HepG2 (cell line): ENCODE data around the gene JAK2. TPM values are rescaled to one million over a fixed set of nuclear protein-coding genes. Genes with fewer than 3 reads are reported as not detected.

Experiments used
- ATAC-seq: fragments of 200-7000 bp; cut with Tn5 transposase; 3 replicates; pipeline ENCODE4 v1.9.1; 2020; ENCODE audit warnings: mild to moderate bottlenecking, moderate library complexity
- BruUV-seq: library from RNA; stranded (reverse); fragments of 400-500 nt; replicated peaks from 2 replicates; lab custom pipeline; 2021; lab: Mats Ljungman, UMichigan
- CTCF ChIA-PET: fragments of 300-600 bp; formaldehyde crosslinking; extraction: SDS; loops from one replicate; lab custom pipeline; 2021; ENCODE audit warnings: low total read pairs, inconsistent platforms, low intra/inter-chr PET ratio; lab: Yijun Ruan, JAX
- POLR2A ChIA-PET: fragments of 350-600 bp; sonication (Branson Sonifier 250); formaldehyde crosslinking; loops from one replicate; lab custom pipeline; 2020; ENCODE audit warnings: antibody characterized with exemption, inconsistent platforms; lab: Yijun Ruan, JAX
- DNase-seq: peaks from one replicate; pipeline ENCODE4 v3.0.0-alpha.2; 2015; ENCODE audit warnings: low spot score
- FAIRE-seq: peaks from 3 replicates; lab custom pipeline; 2011; peaks lifted over from hg19 to GRCh38; lab: Jason Lieb, UNC
- H2AFZ ChIP-seq: one replicate; pipeline ENCODE4 v1.6.1; 2011; ENCODE audit warnings: low read length, inconsistent platforms
- H3K27ac ChIP-seq: fragments of 300-600 bp; 3 replicates; pipeline ENCODE4 v1.8.0; 2011; ENCODE audit warnings: mixed run types, mild to moderate bottlenecking, mixed read lengths, low read length, inconsistent platforms; ENCODE audit not compliant: insufficient read depth; ENCODE audit errors: extremely low read length
- H3K27me3 ChIP-seq, 2 experiments: fragments of 200-600 bp in 1 of 2; 2 replicates in 1 of 2; 3 replicates in 1 of 2; pipeline versions ENCODE4 v1.6.0 to v1.8.0; 2011; ENCODE audit warnings: low read length in 2 of 2, mild to moderate bottlenecking in 2 of 2, moderate library complexity in 2 of 2, inconsistent platforms in 1 of 2; ENCODE audit not compliant: insufficient read depth in 2 of 2, control insufficient read depth in 1 of 2
- H3K36me3 ChIP-seq, 2 experiments: fragments of 200-600 bp in 1 of 2; replicated peaks in 1 of 2; 2 replicates in 1 of 2; 3 replicates in 1 of 2; pipeline versions ENCODE4 v1.5.1 to v1.8.0; 2011; ENCODE audit warnings: low read length in 2 of 2, inconsistent platforms in 1 of 2; ENCODE audit not compliant: insufficient read depth in 2 of 2, control insufficient read depth in 1 of 2
- H3K4me1 ChIP-seq: 2 replicates; pipeline ENCODE4 v1.5.1; 2012; ENCODE audit warnings: low read length, inconsistent platforms; ENCODE audit not compliant: insufficient read depth
- H3K4me2 ChIP-seq: 2 replicates; pipeline ENCODE4 v1.6.0; 2011; ENCODE audit warnings: low read depth, low read length, inconsistent platforms
- H3K4me3 ChIP-seq, 3 experiments: fragments of 200-600 bp in 1 of 3; sonication (generic), shearing (Covaris generic) in 1 of 3; replicated peaks in 1 of 3; 2 replicates each; pipeline ENCODE4 v1.5.1; 2011 to 2016; ENCODE audit warnings: low read length in 3 of 3, inconsistent platforms in 2 of 3, low read depth in 2 of 3, mild to moderate bottlenecking in 2 of 3, control low read depth in 1 of 3, mixed read lengths in 1 of 3; ENCODE audit not compliant: insufficient read depth in 1 of 3
- H3K79me2 ChIP-seq: one replicate; pipeline ENCODE4 v1.6.1; 2011; ENCODE audit warnings: low read length, inconsistent platforms; ENCODE audit not compliant: insufficient read depth
- H3K9ac ChIP-seq: 2 replicates; pipeline ENCODE4 v1.6.0; 2011; ENCODE audit warnings: mild to moderate bottlenecking, low read depth, low read length, inconsistent platforms; ENCODE audit not compliant: insufficient read depth
- H3K9me3 ChIP-seq: 2 replicates; pipeline ENCODE4 v1.5.1; 2012; ENCODE audit warnings: mild to moderate bottlenecking, low read length
- H4K20me1 ChIP-seq: 2 replicates; pipeline ENCODE4 v1.6.0; 2011; ENCODE audit warnings: inconsistent platforms, mild to moderate bottlenecking, low read length, moderate library complexity; ENCODE audit not compliant: insufficient read depth
- ATF3 ChIP-seq: sonication (generic); formaldehyde crosslinking; IDR thresholded peaks from 2 replicates; pipeline ENCODE4 v1.4.0; 2020; ENCODE audit warnings: missing genetic modification reagents
- ATF4 ChIP-seq, 2 experiments: fragments of 450-650 bp in 1 of 2; sonication (generic) in 1 of 2; formaldehyde crosslinking; IDR thresholded peaks; 2 replicates each; pipeline versions ENCODE4 v1.5.0 to v1.8.0; 2020 to 2022; ENCODE audit warnings: mild to moderate bottlenecking in 1 of 2, missing genetic modification reagents in 1 of 2
- CAMTA2 ChIP-seq: sonication (generic); formaldehyde crosslinking; IDR thresholded peaks from 2 replicates; pipeline ENCODE4 v1.4.0; 2020; ENCODE audit warnings: mild to moderate bottlenecking, missing genetic modification reagents, borderline replicate concordance
- EP300 ChIP-seq, 3 experiments: sonication (generic) in 1 of 3; formaldehyde crosslinking in 1 of 3; IDR thresholded peaks; 2 replicates each; pipeline versions ENCODE4 v1.5.1 to v1.6.1; 2011 to 2020; ENCODE audit warnings: low read depth in 2 of 3, low read length in 2 of 3, borderline replicate concordance in 1 of 3, improper control_type of control experiment in 1 of 3, mild to moderate bottlenecking in 1 of 3, missing genetic modification reagents in 1 of 3, moderate library complexity in 1 of 3
- HMG20B ChIP-seq: conservative IDR thresholded peaks from 2 replicates; pipeline ENCODE4 v1.6.1; 2016; ENCODE audit warnings: missing genetic modification reagents, missing compliant biosample characterization
- KLF13 ChIP-seq: sonication (generic); formaldehyde crosslinking; IDR thresholded peaks from 2 replicates; pipeline ENCODE4 v1.4.0; 2020; ENCODE audit warnings: mild to moderate bottlenecking, missing genetic modification reagents
- KMT2B ChIP-seq: IDR thresholded peaks from 2 replicates; pipeline ENCODE4 v1.6.1; 2016; ENCODE audit warnings: missing genetic modification reagents, missing compliant biosample characterization
- PBX3 ChIP-seq: sonication (generic); formaldehyde crosslinking; IDR thresholded peaks from 2 replicates; pipeline ENCODE4 v1.8.1; 2023; ENCODE audit warnings: missing genetic modification reagents, inconsistent platforms, borderline replicate concordance
- PHF5A ChIP-seq: IDR thresholded peaks from one replicate; pipeline ENCODE4 v1.6.1; 2018; ENCODE audit warnings: low read depth, missing genetic modification reagents; ENCODE audit not compliant: unreplicated experiment
- PLSCR1 ChIP-seq: sonication (generic); formaldehyde crosslinking; IDR thresholded peaks from 2 replicates; pipeline ENCODE4 v1.5.0; 2020; ENCODE audit warnings: missing genetic modification reagents, mild to moderate bottlenecking, borderline replicate concordance
- SRF ChIP-seq: IDR thresholded peaks from 2 replicates; pipeline ENCODE4 v1.6.1; 2011; ENCODE audit warnings: mild to moderate bottlenecking, low read depth, low read length, moderate library complexity
- ZBTB10 ChIP-seq: sonication (generic); formaldehyde crosslinking; IDR thresholded peaks from 2 replicates; pipeline ENCODE4 v1.4.0; 2020; ENCODE audit warnings: missing genetic modification reagents, borderline replicate concordance
- ZFX ChIP-seq: sonication (generic); formaldehyde crosslinking; IDR thresholded peaks from 2 replicates; pipeline ENCODE4 v1.4.0; 2020; ENCODE audit warnings: mild to moderate bottlenecking, low read depth, missing genetic modification reagents, moderate library complexity
- ZFY ChIP-seq: sonication (generic); formaldehyde crosslinking; IDR thresholded peaks from 2 replicates; pipeline ENCODE4 v1.4.0; 2020; ENCODE audit warnings: missing genetic modification reagents
- ZNF446 ChIP-seq: sonication (generic); formaldehyde crosslinking; IDR thresholded peaks from 2 replicates; pipeline ENCODE4 v1.5.0; 2020; ENCODE audit warnings: mild to moderate bottlenecking, missing genetic modification reagents
- ZNF562 ChIP-seq: sonication (generic); formaldehyde crosslinking; IDR thresholded peaks from 2 replicates; pipeline ENCODE4 v1.8.0; 2022; ENCODE audit warnings: missing genetic modification reagents, borderline replicate concordance
- ZNF724P ChIP-seq: sonication (generic); formaldehyde crosslinking; IDR thresholded peaks from 2 replicates; pipeline ENCODE4 v1.8.0; 2022; ENCODE audit warnings: missing genetic modification reagents, borderline replicate concordance
- ZSCAN25 ChIP-seq: sonication (generic); formaldehyde crosslinking; IDR thresholded peaks from 2 replicates; pipeline ENCODE4 v1.8.0; 2022; ENCODE audit warnings: mild to moderate bottlenecking, missing genetic modification reagents
- WGBS: methylation state at CpG from one replicate; pipeline ENCODE4 v1.1.6; 2017; ENCODE audit warnings: low lambda C conversion rate; 5-methylcytosine and 5-hydroxymethylcytosine counted together
- in situ Hi-C: cut with HindIII; loops from 2 replicates; pipeline ENCODE4 v1.10.0; 2017; ENCODE audit warnings: low pct_unique_long_range_greater_than_20kb; ENCODE audit not compliant: extremely low pct_ligation_motif_present
- intact Hi-C: fragments of 100-400 bp; cut with micrococcal nuclease; formaldehyde crosslinking; loops from one replicate; pipeline ENCODE4 v1.10.0; 2022; ENCODE audit not compliant: unreplicated experiment
- polyA plus RNA-seq, 8 experiments: library from polyadenylated mRNA; depleted of rRNA in 3 of 8; stranded (reverse) in 7 of 8; unstranded in 1 of 8; fragments of >200 nt; fragmentation: Illumina TruSeq in 4 of 8; extraction: Trizol in 4 of 8; gene quantifications; 2 replicates each; pipeline versions ENCODE4 v1.2.1 to v1.2.3, GENCODE V29; 2011 to 2016; ENCODE audit warnings: low read depth in 4 of 8, missing spikeins in 1 of 8, mixed read lengths in 1 of 8; ENCODE audit not compliant: insufficient read depth in 1 of 8
- total RNA-seq, 5 experiments: library from RNA; depleted of rRNA; stranded (reverse); fragments of >200 nt; fragmentation: Illumina TruSeq; extraction: Trizol; gene quantifications; 2 replicates each; pipeline ENCODE4 v1.2.3, GENCODE V29; 2016; ENCODE audit warnings: low read depth in 1 of 5

JAK2 gene
- total and polyA plus RNA-seq, 2 of the 13 experiments (the other 11 are each of a cell fraction or from before 2014, with no cell fraction given) = 1.1 to 4.1 TPM

GRCh38 chr9:5146241-5146640, 161.2 kb downstream of the JAK2 start:
- H3K4me1 ChIP-seq = no peaks in the 10 kb centered on the region
- no TSS peak for BruUV-seq
- H3K27ac ChIP-seq = no peak overlapping the region
- FAIRE-seq (no peak), ATAC-seq (no peak), DNase-seq (no peak)
- no peaks in the 10 kb centered on the region for H3K79me2 ChIP-seq
- H3K36me3 ChIP-seq = no peaks in the 10 kb centered on the region
- H3K4me3 ChIP-seq = no peak overlapping the region
- CTCF ChIA-PET = no interaction called here
- H2AFZ ChIP-seq = no peak overlapping the region
- no peak for TF ChIP-seq ZFX (CRISPR knock-in tag)
- TF ChIP-seq EP300 (IDR thresholded peaks at IDR 0.05; ENCODE audit: low read depth in 2 of 2, low read length in 2 of 2) = no peak
- no peak for TF ChIP-seq EP300 (CRISPR knock-in tag; IDR thresholded peaks at IDR 0.05; ENCODE audit: borderline replicate concordance)
- TF ChIP-seq ZSCAN25 = no peak
- no peak for TF ChIP-seq ZNF446
- no peak for TF ChIP-seq KMT2B
- no peak for TF ChIP-seq ZNF724P
- TF ChIP-seq KLF13 (CRISPR knock-in tag) = no peak
- TF ChIP-seq ATF3 (CRISPR knock-in tag) = no peak
- no peak for TF ChIP-seq ZNF562
- TF ChIP-seq PLSCR1 = no peak
- no peak for TF ChIP-seq ZFY (CRISPR knock-in tag)
- no peak for TF ChIP-seq HMG20B (CRISPR knock-in tag)
- no peak for TF ChIP-seq CAMTA2 (CRISPR knock-in tag)
- no peak for TF ChIP-seq PHF5A (CRISPR knock-in tag)
- TF ChIP-seq ATF4 (CRISPR knock-in tag; IDR thresholded peaks at IDR 0.05) = no peak
- no peak for TF ChIP-seq SRF
- no peak for TF ChIP-seq ZBTB10 (CRISPR knock-in tag)
- TF ChIP-seq PBX3 = no peak
- in situ Hi-C loops = no loop called here
- intact Hi-C loops = no loop called here
- H3K9me3 ChIP-seq = no peaks in the 10 kb centered on the region
- H3K4me2 ChIP-seq = no peak overlapping the region
- no peaks in the 10 kb centered on the region for H3K27me3 ChIP-seq
- POLR2A ChIA-PET = no interaction called here
- no peak overlapping the region for H3K9ac ChIP-seq
- 40% methylated on average over 1 of the region's 1 CpG for WGBS
- H4K20me1 ChIP-seq = no peaks in the 10 kb centered on the region
